HT-29 (cell line): ENCODE results near the gene PTGDR. TPM values are rescaled to one million over a fixed set of nuclear protein-coding genes. Genes with fewer than 3 reads are reported as not detected.
A peak's percentile ranks its signal among the peaks of the same experiment; 100 is the strongest.

Experiments
- DNase-seq: peaks from one replicate; pipeline ENCODE4 v3.0.0-alpha.2; 2015; ENCODE audit warnings: low spot score
- total RNA-seq: library from RNA; depleted of rRNA; stranded (reverse); fragments of >200 nt; shearing (Covaris generic); gene quantifications from 2 replicates; pipeline ENCODE4 v1.2.3, GENCODE V29; 2014

The PTGDR gene
- total RNA-seq, 1 experiment from 2014 or later = not detected

DNA sequence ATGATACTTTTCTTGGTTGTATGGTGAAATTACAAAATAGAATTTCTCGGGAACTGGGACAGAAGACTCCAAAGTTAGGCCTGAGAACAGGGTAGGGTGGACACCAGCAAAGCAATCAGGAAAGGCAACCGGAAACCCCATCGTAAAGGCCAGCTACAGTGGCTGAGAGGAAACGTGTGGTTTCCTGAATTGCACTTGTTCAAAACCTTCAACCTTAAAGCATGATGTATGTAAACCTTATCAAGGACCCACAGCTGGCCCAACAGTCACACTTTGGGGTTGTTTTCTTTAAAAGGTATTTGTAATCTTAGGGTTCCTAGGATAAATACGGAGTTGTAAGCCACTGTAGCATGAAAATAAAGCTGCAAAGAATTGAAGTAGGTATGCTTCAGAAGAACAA lies 2.2 kb upstream of the PTGDR start:
- no peak for DNase-seq

DNA sequence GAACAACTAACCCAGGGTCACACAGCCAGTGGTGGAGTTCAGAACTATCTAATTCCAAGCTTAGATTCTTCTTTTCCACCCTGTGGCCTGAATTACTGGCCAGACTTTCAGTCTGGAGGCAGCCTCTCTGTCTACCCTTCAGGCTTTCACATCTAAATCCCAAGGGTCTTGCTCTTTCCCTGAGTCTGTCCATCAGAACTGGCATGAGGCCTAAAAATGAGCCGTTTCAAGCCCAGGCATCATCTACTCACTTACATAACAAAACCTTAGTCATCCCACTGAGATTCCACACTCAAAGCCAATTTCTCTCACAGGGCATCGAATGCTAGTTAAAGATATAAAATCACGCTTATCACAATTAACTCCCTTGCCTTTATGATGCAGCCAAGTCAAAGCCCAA lies 1.3 kb upstream of the PTGDR start:
- DNase-seq = no peak

DNA sequence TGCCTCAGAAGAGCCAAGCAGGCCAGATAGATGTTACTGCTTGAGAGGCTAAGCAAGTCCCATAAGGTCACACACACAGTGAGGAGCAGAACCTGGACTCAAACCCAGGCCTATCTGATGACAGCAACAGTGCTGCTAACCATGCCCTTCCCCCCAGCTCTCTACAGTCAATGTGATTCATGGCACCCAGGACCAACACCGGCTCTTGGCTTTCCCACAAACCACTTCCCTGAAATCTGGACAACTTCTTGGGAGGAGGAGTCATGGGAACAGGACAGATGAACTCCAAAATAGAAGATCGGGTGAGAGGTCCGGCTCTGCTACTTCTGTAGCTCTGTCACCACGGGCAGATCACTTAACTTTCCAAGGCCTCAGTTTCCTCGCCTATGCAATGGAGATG lies 716 bp upstream of the PTGDR start:
- DNase-seq = no peak

DNA sequence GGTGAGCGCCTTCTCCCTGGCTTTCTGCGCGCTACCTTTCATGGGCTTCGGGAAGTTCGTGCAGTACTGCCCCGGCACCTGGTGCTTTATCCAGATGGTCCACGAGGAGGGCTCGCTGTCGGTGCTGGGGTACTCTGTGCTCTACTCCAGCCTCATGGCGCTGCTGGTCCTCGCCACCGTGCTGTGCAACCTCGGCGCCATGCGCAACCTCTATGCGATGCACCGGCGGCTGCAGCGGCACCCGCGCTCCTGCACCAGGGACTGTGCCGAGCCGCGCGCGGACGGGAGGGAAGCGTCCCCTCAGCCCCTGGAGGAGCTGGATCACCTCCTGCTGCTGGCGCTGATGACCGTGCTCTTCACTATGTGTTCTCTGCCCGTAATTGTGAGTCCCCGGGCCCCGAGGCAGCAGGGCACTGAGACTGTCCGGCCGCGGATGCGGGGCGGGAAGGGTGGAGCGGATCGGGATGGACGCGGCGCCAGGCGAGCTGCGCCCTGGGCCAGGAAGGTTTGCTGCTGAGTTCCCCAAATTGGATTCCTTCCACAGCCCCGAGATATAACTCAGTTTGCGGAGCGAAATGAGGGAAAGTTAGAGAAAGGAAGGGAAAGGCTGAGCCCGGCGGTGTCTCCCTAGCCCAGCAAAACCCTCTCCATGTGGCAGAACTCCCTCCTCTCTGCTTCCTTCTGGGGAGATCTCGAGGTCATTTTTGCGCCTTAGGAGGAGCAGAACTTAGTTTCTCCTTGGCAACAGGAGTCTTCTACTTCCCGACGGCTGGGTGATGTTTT lies 972 bp downstream of the PTGDR start:
- DNase-seq = no peak

DNA sequence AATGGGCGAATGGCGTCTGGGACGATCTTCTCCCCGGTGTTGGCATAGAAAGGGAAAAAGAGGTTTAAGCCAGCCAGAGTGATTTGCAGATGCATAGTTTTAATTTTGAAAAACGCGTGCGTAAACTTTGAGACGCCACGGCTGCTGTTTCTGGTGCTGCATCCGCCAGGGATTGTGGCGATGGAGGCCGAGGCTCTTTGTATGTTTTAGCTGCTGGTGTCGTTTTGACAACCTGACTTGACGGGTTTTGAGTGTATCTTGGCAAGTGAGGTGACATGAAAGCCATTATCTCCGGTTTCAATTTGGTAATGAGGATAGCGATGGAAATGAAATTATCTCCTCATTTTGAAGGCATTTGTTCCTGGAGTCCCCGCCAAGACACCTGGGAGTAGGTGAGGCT lies 1.6 kb downstream of the PTGDR start:
- no peak for DNase-seq

DNA sequence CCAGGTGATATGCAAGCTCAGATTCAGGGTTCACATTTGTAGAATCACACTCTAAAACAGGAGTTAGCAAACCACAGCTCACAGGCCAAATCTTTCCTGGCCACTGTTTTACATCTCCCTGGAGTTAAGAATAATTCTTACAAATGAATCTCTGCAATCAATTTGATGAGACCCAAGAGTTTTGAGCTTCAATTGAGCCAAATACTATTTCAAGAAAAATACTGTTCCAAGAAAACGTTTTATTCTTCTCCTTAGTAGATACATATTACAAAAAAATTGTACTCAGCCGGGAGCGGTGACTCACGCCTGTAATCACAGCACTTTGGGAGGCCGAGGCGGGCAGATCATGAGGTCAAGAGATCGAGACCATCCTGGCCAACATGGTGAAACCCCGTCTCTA lies 2.5 kb downstream of the PTGDR start:
- DNase-seq = no peak

DNA sequence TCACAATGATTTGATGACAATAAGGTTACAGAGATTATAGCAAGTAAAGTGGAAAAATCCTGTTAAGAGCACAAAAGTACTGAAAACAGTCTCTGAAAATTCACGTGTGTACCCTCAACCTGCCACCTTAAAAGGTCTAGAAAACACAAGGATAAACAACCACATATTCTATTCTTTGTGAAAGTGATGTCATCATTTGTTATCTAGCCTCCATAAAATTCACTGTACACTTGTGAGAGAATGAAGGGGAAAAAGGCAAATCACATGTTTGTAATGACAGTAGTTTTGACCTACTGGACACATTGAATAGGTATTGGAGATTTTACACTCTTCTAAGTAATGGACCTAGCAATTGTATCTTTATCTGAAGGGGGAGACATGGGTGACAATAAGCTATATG lies 4.0 kb downstream of the PTGDR start:
- no peak for DNase-seq

DNA sequence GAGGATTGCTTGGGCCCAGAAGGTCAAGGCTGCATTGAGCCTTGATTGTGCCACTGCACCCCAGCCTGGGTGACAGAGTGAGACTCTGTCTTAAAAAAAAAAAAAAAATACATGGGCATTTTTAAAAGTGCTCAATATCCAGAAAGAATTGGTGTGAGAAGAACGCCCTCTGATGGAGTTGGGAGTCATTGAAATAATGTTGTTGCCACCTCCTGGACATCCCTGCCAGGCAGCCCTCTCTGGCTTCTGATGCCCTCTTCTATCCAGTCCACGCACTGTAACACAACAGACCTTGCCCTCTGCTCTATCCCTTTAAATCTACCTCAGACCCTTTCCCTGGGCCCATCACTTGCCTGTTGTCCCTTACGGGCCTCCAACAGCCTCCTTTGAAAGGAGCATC lies 4.9 kb downstream of the PTGDR start:
- peak; percentile 25 for DNase-seq

DNA sequence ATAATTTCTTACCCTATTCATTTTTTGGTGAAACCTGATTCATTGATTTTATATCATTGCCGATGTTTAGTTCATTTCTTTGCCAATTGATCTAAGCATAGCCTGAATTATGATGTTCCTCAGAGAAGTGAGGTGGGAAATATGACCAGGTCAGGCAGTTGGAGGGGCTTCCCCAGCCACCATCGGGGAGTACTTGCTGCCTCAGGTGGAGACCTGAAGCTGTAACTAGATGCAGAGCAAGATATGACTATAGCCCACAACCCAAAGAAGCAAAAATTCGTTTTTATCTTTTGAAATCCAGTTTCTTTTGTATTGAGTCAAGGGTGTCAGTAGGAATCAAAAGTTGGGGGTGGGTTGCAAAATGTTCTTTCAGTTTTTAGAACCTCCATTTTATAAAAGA lies 7.9 kb downstream of the PTGDR start:
- DNase-seq = no peak

DNA sequence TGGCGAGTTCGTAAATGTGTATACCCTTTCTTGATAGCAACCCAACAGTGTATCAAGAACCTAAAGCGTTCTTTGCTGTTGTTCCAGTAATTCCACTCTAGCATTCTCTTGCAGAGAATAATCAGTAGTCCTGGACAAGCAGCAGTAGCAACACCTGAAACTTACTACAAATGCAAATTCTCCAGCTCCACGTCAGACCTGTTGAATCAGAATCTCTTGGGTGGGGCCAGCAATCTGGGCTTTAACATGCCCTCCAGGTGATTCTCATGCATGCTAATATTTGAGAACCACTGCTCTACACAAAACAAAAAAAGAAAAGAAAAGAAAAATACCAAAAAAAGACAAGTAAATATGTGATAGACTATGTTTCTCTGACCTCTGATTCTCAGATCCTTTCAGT lies 10.1 kb downstream of the PTGDR start:
- no peak for DNase-seq

DNA sequence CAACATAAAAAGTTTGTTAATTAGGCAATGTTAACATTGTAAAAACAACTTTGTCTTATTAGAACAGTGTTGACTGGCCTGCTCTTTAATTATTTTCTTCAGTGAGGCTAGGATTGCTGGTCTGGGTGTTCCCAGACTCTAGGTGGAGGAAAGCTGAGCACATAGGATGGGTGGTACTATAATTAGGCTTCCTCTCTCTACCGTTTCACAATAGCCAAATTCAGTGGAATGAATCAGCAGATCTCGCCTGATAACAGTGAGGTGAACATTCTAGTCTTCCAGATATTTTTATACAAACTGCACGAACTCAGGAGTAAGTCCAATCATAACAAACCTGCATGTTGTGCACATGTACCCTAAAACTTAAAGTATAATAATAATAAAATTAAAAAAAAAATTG lies 11.9 kb downstream of the PTGDR start:
- DNase-seq = peak; percentile 1

DNA sequence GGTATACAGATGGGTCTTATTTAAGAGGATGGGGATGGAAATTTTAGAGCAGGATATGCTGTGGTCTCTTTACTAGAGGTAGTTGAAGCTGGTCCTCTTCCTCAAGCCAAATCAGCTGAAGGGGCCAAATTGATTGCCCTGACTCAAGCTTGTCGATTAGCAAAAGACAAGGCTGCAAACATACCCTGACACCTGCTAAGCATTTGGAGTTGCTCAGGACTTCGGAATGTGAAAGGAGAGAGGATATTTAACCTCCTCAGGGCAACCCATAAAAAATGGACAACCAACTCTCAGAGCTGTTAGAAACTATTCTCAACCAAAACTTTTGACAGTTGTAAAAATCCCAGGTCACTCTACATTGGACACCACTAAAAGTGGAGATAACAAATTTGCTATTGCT lies 15.6 kb downstream of the PTGDR start:
- no peak for DNase-seq

DNA sequence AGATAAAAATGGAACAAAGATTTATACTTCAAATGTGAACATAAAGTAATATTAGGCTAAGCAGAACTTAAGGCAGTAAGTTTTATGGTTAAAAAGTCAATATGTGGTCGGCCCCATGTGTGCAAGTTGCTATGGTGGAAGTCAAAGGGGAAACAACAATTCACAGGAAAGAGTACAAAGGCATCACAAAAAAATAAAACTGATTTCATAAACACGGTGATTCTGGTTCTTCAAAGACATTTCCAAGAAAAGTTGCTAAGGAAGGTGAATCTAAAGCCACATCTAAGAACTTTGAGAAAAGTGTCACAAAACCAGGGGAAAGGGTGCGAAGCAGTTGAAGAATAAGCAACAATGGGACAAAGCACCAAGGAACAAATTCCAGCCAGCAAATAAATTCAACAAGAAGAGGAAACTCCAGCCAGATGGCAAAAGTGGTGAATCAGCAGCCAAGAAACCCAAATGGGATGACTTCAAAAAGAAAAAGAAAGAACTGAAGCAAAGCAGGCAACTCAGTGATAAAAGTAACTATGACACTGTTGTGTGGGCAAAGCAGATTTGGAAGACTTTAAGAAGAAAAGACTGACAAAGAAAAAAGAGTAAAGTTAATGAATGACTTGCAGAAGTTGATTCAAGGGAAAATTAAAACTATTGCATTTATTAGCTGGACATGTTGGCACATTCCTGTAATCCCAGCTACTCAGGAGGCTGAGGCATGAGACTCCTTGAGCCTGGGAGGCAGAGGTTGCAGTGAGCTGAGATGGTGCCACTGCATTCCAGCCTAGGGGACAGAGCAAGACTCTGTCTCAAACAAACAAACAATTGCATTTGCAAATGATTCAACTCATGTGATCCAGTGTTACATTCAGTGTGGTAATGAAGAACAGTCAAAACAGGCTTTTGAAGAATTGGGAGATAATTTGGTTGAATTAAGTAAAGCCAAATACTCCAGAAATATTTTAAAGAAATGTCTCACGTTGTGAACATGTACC lies 19.5 kb downstream of the PTGDR start:
- no peak for DNase-seq

DNA sequence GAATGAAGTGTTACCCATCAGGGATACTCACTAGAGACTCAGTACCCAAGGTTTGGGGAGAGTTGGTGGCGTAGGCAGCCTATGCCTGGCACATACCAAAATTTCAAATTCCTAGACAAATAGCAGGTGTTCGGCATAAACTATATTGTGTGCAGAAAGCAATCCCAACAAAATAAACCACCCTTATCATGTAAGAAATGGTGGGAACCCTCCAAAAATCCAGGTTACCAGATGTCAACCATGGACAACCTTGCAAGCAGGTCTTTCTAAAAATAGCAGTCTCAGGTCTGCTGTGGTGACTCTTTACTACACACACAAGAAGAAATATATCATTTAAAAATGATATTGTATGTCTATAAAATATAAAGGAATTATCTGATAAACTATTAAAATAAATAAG lies 28.9 kb downstream of the PTGDR start:
- no peak for DNase-seq

DNA sequence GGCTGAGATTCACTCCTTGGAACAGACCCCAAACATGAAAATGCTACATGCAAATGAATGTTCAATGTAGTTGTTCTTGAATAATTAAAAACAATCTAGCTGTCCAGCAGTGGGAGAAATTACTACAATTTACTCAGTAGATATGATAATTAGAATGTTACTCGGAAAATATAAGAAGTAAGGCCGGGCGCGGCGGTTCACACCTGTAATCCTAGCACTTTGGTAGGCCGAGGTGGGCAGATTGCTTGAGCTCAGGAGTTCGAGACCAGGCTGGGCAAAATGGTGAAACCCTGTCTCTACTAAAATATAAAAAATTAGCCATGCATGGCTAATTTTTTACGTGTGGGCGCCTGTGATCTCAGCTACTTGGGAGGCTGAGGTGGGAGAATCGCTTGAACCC lies 31.3 kb downstream of the PTGDR start:
- DNase-seq = no peak

DNA sequence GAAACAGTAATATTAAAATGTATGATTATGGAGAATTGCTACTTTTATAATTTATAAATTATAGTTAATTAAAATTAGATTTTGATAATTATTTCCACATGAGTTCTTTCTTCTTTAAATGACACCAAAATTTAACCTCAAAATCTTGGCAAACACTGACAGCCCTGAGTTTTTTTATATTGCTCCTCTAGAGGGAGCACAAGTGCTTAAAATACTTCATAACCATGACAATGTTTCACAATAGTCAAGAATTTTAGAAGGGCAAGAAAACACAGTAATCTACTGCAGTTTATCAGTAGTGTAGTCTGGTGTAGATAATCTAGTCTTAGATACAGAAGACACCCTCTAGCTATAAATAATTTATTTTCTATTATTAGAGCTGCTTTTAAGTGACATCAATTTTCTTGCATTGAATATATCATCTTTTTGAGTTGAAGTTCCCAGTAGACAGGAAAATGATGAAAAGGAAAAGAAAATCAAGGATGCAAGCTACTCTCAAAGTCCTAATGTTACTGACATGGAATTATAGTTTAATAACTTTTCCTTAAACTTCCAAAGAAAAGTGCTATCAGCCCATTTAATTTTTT lies 32.3 kb downstream of the PTGDR start:
- peak; percentile 35 for DNase-seq

DNA sequence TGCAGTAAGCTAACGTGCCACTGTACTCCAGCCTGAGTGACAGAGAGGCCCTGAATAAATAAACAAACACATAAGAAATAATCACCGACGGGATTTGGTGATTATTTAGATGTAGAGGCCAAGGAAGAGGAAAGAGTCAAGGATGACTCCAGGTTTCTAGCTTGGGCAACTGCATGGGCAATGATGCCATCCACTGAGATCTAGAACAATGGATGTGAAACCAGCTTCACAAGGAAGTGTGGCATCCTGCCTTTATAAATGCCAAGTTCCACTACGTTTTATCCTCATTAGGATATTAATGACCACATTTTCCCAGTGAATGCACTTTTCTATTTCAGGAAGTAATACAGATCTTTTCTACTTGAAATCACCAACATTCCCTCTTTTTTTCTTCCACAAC lies 35.7 kb downstream of the PTGDR start:
- DNase-seq = no peak

DNA sequence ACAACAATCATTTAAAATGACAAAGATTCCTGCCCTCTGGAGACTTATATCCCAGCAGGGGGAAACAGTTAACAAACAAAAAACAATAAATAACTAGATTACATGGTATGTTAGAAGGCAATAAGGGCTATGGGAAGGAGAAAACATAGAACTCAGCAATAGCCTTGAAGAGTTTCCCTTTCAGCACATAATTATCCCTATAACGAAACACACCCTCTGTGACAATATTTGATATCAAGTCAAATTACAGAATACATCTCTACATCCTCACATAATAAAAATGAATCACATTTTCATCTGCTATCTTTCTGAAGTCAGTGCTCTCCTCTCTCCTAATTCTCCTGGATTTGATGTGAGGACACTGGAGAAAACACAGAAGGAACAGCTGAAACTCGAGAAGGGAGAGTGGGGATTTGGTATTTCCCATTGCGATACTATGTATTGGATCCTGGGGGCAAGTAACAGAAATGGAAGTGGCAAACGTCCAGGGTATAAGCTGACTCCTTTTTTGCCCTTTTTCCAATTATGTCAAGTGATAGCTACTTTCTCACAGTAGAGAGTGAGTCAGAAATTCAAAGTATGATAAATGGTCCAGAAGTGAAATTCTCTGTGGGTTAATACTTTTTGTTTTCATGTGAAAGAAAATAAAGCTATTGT lies 36.9 kb downstream of the PTGDR start:
- DNase-seq = no peak

DNA sequence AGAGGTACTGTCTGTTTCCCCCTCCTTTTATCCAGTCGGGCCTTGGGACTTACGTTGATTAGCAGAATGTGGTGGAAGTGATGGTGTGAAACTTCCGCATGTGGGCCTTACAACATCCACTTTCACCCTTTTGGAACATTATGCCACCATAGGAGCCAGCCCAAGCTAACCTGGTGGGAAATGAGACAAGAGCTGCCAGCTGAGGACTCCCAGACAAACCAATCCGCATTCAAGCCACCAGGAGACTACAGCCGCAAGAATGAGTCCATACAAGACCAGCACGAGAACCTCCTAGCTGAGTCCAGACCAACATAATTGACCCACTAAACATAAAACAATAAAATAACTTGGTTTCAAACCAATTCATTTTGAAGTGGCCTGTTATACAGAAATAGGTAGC lies 37.5 kb downstream of the PTGDR start:
- DNase-seq = no peak

DNA sequence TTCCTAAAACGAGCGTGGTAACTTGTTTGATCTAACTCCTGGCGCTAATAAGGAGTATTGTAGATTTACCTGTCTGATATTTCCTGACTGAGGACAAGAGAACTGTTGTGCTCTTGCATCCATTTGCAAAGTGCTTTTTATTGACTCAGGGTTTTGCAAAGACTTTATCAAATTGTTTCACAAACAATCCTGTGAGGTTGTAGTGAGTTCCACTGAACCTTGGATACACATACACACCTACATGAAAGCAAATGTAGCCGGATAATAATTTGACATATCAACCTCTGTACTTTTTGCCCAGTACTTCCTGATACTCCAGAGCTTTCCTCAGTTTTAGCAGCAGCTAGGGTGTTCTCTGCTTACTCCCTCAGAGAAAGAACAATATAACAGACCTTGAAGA lies 39.9 kb downstream of the PTGDR start:
- no peak for DNase-seq

DNA sequence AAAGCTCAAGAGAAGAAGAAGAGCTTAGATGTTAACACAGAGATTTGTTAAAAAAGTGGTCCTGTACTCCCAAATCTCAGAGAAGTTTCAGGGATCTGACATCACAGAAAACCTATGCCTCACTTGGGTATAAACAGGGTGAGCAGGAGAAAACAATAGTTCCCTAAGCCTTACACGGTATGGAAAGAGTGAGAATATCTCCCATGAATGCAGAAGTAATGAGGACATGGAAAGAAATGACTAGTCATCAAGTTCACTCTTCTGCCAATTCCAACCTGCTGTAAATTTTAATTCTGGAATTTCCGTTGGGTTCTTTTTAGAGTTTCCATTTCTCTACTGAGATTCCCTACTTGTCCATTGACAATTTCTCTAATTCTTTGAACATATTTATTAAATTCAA lies 40.4 kb downstream of the PTGDR start:
- no peak for DNase-seq

DNA sequence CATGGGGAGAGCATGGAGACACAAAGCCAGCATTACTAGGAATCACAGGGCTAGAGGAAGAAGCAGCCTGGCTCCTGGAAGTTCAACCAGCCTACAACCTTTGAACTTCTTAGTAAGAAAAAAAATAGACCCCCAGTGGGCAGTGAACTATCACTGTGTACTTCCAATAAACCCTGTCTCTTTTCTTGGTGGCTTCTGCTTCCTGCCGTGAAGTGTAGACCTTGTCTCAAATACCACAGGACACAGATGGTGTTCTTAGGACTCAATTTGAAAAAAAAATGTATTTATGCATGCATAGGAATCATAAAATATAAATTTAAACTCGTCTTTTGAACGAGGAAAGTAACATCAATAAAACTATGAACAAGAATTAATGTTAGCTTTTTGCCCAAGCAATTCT lies 43.0 kb downstream of the PTGDR start:
- no peak for DNase-seq
